ENCODE results near the gene CYP4V2.
A peak's percentile ranks its signal among the peaks of the same experiment; 100 is the strongest.

- TF ChIP-seq CTCF (IDR thresholded peaks at IDR 0.05) (no peak), EP300 (IDR thresholded peaks at IDR 0.05; ENCODE audit: low read depth) (no peak), POLR2A (IDR thresholded peaks at IDR 0.05) (peak; percentile 69)
Measured at GRCh38 chr4:186192066-186192612, 772 bp downstream of the CYP4V2 start.

Measured in transverse colon (tissue), 3 donors.